Adrenal gland (tissue), 5 donors: ENCODE measurements around the gene KLHL15.

ENCODE experiments used
- CTCF ChIP-seq, 6 experiments: fragments of 450-650 bp in 4 of 6; fragments of 200-600 bp in 2 of 6; sonication (generic) in 1 of 6; IDR thresholded peaks; 1 replicate in 5 of 6; 2 replicates in 1 of 6; pipeline versions ENCODE4 v1.5.1 to v1.8.0; 2016 to 2021; ENCODE audit warnings: antibody characterized with exemption in 6 of 6, mild to moderate bottlenecking in 2 of 6, moderate library complexity in 1 of 6
- POLR2A ChIP-seq, 2 donors: fragments of 450-650 bp; IDR thresholded peaks; one replicate each; pipeline ENCODE4 v1.6.1; 2017; ENCODE audit warnings: antibody characterized with exemption in 2 of 2, mild to moderate bottlenecking in 2 of 2, moderate library complexity in 1 of 2
- donor health status: DM: no; HTN: no; CAD: no.

GRCh38 chrX:24037729-24038128 lies 10.7 kb upstream of the KLHL15 start:
- TF ChIP-seq CTCF (IDR thresholded peaks at IDR 0.05) (no peak), POLR2A (IDR thresholded peaks at IDR 0.05) (no peak)
